H1 (cell line): ENCODE results near the gene RAB14. TPM values are rescaled to one million over a fixed set of nuclear protein-coding genes. Genes with fewer than 3 reads are reported as not detected.

Experiments used
- BCL11A ChIP-seq, 2 experiments: IDR thresholded peaks; one replicate each; pipeline ENCODE4 v1.6.1; 2011; ENCODE audit warnings: low read depth in 2 of 2, low read length in 2 of 2, mild to moderate bottlenecking in 2 of 2
- CHD7 ChIP-seq: fragments of 300-600 bp; sonication (generic); IDR thresholded peaks from 2 replicates; pipeline ENCODE4 v1.7.1; 2012; ENCODE audit warnings: low read length, moderate library complexity, mild to moderate bottlenecking, inconsistent platforms; ENCODE audit not compliant: insufficient replicate concordance
- EGR1 ChIP-seq: IDR thresholded peaks from 2 replicates; pipeline ENCODE4 v1.6.1; 2011; ENCODE audit warnings: low read depth, low read length, borderline replicate concordance
- KDM4A ChIP-seq: IDR thresholded peaks from one replicate; pipeline ENCODE4 v1.7.1; 2012; ENCODE audit warnings: low read depth, mild to moderate bottlenecking, moderate library complexity, low read length, inconsistent platforms; ENCODE audit not compliant: severe bottlenecking
- TEAD4 ChIP-seq: IDR thresholded peaks from 2 replicates; pipeline ENCODE4 v1.6.1; 2012; ENCODE audit warnings: low read depth, low read length, inconsistent platforms, mixed read lengths
- YY1 ChIP-seq: IDR thresholded peaks from 2 replicates; pipeline ENCODE4 v1.6.1; 2011; ENCODE audit warnings: low read depth, mild to moderate bottlenecking, low read length
- polyA plus RNA-seq, 7 experiments: library from polyadenylated mRNA; depleted of rRNA in 3 of 7; stranded (reverse) in 5 of 7; unstranded in 2 of 7; fragments of >200 nt in 5 of 7; fragments of 200-250 nt in 2 of 7; gene quantifications; 1 replicate in 5 of 7; 2 replicates in 1 of 7; 4 replicates in 1 of 7; pipeline versions ENCODE4 v1.2.1 to v1.2.3, GENCODE V29; 2011 to 2013; ENCODE audit warnings: missing spikeins in 2 of 7, mixed read lengths in 2 of 7
- total RNA-seq: library from RNA; stranded (reverse); fragmentation: NEBNext Ultra II Directional; extraction: Animal tissue kit (Norgen Biotek cat#: 25700); gene quantifications from 2 replicates; pipeline ENCODE4 v1.2.1, GENCODE V29; 2021
- TF ChIP-seq, protein P1 (sequence below), 3 experiments: IDR thresholded peaks; 1 replicate in 2 of 3; 2 replicates in 1 of 3; pipeline versions ENCODE4 v1.5.1 to v1.6.1; 2011; ENCODE audit warnings: low read length in 3 of 3, mild to moderate bottlenecking in 3 of 3, inconsistent platforms in 2 of 3, low read depth in 1 of 3, moderate library complexity in 1 of 3; ENCODE audit not compliant: insufficient read depth in 1 of 3; ENCODE audit errors: control extremely low read depth in 1 of 3

The RAB14 gene
- total and polyA plus RNA-seq, 2 of the 8 experiments (the other 6 are each of a cell fraction or from before 2014, with no cell fraction given) = 9.1 to 44.8 TPM

DNA sequence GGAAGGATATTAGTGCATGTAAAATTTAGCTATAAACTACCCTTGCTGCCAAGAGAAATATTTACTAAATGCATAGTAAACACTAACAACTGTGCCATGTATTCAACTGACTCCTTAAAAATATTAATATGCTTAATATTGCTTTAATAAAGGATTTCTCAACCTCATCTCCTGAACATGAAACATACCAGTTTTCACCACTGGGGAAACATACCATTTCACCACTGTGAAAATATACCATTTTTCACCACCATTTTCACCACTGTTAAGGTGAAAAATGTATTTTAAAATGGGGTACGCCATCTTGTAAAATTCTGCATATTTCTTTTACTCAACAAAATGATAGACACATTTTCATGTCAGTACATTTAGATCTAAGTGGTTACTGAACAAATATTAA, 4.5 kb downstream of the RAB14 start (continued):
- TF ChIP-seq CHD7 (no peak), KDM4A (no peak), YY1 (no peak), TEAD4 (no peak), EGR1 (no peak), BCL11A (IDR thresholded peaks at IDR 0.05; ENCODE audit: low read depth in 2 of 2, low read length in 2 of 2) (no peak)
- TF ChIP-seq, protein P1, sequence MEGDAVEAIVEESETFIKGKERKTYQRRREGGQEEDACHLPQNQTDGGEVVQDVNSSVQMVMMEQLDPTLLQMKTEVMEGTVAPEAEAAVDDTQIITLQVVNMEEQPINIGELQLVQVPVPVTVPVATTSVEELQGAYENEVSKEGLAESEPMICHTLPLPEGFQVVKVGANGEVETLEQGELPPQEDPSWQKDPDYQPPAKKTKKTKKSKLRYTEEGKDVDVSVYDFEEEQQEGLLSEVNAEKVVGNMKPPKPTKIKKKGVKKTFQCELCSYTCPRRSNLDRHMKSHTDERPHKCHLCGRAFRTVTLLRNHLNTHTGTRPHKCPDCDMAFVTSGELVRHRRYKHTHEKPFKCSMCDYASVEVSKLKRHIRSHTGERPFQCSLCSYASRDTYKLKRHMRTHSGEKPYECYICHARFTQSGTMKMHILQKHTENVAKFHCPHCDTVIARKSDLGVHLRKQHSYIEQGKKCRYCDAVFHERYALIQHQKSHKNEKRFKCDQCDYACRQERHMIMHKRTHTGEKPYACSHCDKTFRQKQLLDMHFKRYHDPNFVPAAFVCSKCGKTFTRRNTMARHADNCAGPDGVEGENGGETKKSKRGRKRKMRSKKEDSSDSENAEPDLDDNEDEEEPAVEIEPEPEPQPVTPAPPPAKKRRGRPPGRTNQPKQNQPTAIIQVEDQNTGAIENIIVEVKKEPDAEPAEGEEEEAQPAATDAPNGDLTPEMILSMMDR (IDR thresholded peaks at IDR 0.05; ENCODE audit: control extremely low read depth in 1 of 3, insufficient read depth in 1 of 3, low read depth in 1 of 3, low read length in 3 of 3) = no peak
